Aorta (tissue), 5 donors: ENCODE data around the gene ZNF672. TPM values are rescaled to one million over a fixed set of nuclear protein-coding genes. Genes with fewer than 3 reads are reported as not detected.
A peak's percentile ranks its signal among the peaks of the same experiment; 100 is the strongest.
"Not testable (repeated sequence)": the region's sequence is repeated elsewhere in the genome, so short reads cannot be mapped to it uniquely, and the experiment has no call there.

Source experiments
- ATAC-seq: fragments of 200-7000 bp; cut with Tn5 transposase; one replicate; pipeline ENCODE4 v1.9.1; 2022; ENCODE audit warnings: moderate library complexity; ENCODE audit not compliant: low FRiP score
- DNase-seq, 2 donors: peaks; one replicate each; pipeline ENCODE4 v3.0.0-alpha.2; 2020
- H3K27ac ChIP-seq, 2 donors: one replicate each; pipeline ENCODE4 v1.5.1; 2013; ENCODE audit warnings: low read length in 2 of 2, mild to moderate bottlenecking in 2 of 2, moderate library complexity in 2 of 2, control low read depth in 1 of 2, inconsistent platforms in 1 of 2, low read depth in 1 of 2
- H3K27me3 ChIP-seq, 2 donors: one replicate each; pipeline ENCODE4 v1.6.1; 2013; ENCODE audit warnings: control low read depth in 1 of 2, low read length in 1 of 2, mild to moderate bottlenecking in 1 of 2, moderate library complexity in 1 of 2; ENCODE audit not compliant: insufficient read depth in 2 of 2, control insufficient read depth in 1 of 2
- H3K36me3 ChIP-seq, 2 donors: one replicate each; pipeline ENCODE4 v1.6.1; 2013; ENCODE audit warnings: control low read depth in 1 of 2, low read length in 1 of 2, mild to moderate bottlenecking in 1 of 2; ENCODE audit not compliant: insufficient read depth in 2 of 2, control insufficient read depth in 1 of 2
- H3K4me1 ChIP-seq, 2 donors: one replicate each; pipeline ENCODE4 v1.6.1; 2013; ENCODE audit warnings: low read length in 2 of 2, control low read depth in 1 of 2, mild to moderate bottlenecking in 1 of 2, moderate library complexity in 1 of 2; ENCODE audit not compliant: insufficient read depth in 2 of 2, control insufficient read depth in 1 of 2
- H3K4me3 ChIP-seq, 2 donors: one replicate each; pipeline ENCODE4 v1.5.1; 2013; ENCODE audit warnings: low read length in 2 of 2, control low read depth in 1 of 2, mild to moderate bottlenecking in 1 of 2
- H3K9me3 ChIP-seq: one replicate; pipeline ENCODE4 v1.6.1; 2013; ENCODE audit warnings: mild to moderate bottlenecking, low read length; ENCODE audit not compliant: control insufficient read depth
- WGBS, 2 donors: extraction: QIAGEN DNeasy Blood & Tissue Kit; methylation state at CpG; one replicate each; pipeline ENCODE4 v1.1.7; 2013; 5-methylcytosine and 5-hydroxymethylcytosine counted together
- intact Hi-C, 2 donors: fragments of 100-400 bp; cut with DNase I; formaldehyde crosslinking; loops; one replicate each; pipeline versions ENCODE4 v1.14.2 to v1.15.0; 2022
- polyA plus RNA-seq, 2 donors: library from polyadenylated mRNA; stranded (reverse); fragments of 200-250 nt; gene quantifications; one replicate each; pipeline ENCODE4 v1.2.3, GENCODE V29; 2013
- total RNA-seq, 2 donors: library from RNA; stranded (reverse); fragmentation: NEBNext Ultra II Directional; extraction: Animal tissue kit (Norgen Biotek cat#: 25700); gene quantifications; one replicate each; pipeline ENCODE4 v1.2.1, GENCODE V29; 2021
- donor health status: healthy with polysubstance abuse.
- donor health status: Bipolar disorder and iron deficiency.
- donor health status: DM: no; HTN: no; CAD: no.
- donor health status: DM: no; HTN: no; CAD: no.
- donor health status: DM: yes; HTN: yes; CAD: no.

ZNF672 gene
- total and polyA plus RNA-seq, 4 donors, result 5.1 to 30.5 (median 14.9) TPM

- ATAC-seq (no peak), DNase-seq (peak in 1 of 2 donors; percentile 33)
- Histone ChIP-seq H3K4me1 (peaks cover 7 to 8% of the 10 kb centered on the region in 2 donors), H3K4me3 (no peak overlapping the region), H3K27me3 (no peaks in the 10 kb centered on the region), H3K27ac (peak overlapping the region in 1 of 2 donors; percentile 4), H3K36me3 (no peaks in the 10 kb centered on the region), H3K9me3 (no peaks in the 10 kb centered on the region)
- WGBS, 2 donors, result 93 to 95% methylated on average over 3 of the region's 3 CpGs
- intact Hi-C loops, result no loop called here
These were observed 13.3 kb upstream of the ZNF672 start for GRCh38 chr1:248824701-248825100.

DNA sequence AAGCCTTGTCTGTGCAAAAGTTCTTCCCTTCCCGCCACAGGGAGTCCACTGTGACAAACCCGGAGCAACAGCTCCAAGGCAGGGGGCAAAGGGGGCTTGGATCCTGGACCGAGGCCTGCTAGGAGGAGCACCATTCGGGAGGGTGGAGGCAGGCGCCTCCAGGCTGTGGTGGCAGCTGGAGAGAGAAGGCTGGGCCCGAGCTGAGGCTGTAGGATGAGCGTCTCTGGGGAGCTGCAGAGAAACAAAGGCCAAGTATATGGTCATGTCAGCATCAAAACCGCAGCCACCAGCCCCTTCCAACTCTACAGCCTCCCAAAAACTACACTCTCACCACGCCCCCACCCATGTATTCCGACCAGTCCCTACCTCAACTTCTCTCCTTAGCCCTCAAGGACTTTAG is 12.9 kb upstream of the ZNF672 start:
- peak overlapping the region; percentile 71 to 93 for H3K4me3 ChIP-seq
- H3K27me3 ChIP-seq, result no peaks in the 10 kb centered on the region
- no peaks in the 10 kb centered on the region for H3K36me3 ChIP-seq
- DNase-seq (no peak), ATAC-seq (no peak)
- H3K4me1 ChIP-seq, result peaks cover 7 to 8% of the 10 kb centered on the region in 2 donors
- no peaks in the 10 kb centered on the region for H3K9me3 ChIP-seq
- H3K27ac ChIP-seq, result peak overlapping the region in 1 of 2 donors; percentile 4
- 25 to 35% methylated on average over 10 of the region's 10 CpGs for WGBS, 2 donors
- intact Hi-C loops, result no loop called here

GRCh38 chr1:248825573-248825908 is 12.5 kb upstream of the ZNF672 start:
- WGBS, 2 donors, result 1% methylated on average over 18 of the region's 18 CpGs
- no peak for DNase-seq
- H3K4me3 ChIP-seq, result peak overlapping the region; percentile 71 to 93
- intact Hi-C loops, result no loop called here
- H3K36me3 ChIP-seq, result no peaks in the 10 kb centered on the region
- no peaks in the 10 kb centered on the region for H3K27me3 ChIP-seq
- ATAC-seq, result peak; percentile 13
- peaks cover 7 to 8% of the 10 kb centered on the region in 2 donors for H3K4me1 ChIP-seq
- no peaks in the 10 kb centered on the region for H3K9me3 ChIP-seq
- peak overlapping the region in 1 of 2 donors; percentile 61 for H3K27ac ChIP-seq

DNA sequence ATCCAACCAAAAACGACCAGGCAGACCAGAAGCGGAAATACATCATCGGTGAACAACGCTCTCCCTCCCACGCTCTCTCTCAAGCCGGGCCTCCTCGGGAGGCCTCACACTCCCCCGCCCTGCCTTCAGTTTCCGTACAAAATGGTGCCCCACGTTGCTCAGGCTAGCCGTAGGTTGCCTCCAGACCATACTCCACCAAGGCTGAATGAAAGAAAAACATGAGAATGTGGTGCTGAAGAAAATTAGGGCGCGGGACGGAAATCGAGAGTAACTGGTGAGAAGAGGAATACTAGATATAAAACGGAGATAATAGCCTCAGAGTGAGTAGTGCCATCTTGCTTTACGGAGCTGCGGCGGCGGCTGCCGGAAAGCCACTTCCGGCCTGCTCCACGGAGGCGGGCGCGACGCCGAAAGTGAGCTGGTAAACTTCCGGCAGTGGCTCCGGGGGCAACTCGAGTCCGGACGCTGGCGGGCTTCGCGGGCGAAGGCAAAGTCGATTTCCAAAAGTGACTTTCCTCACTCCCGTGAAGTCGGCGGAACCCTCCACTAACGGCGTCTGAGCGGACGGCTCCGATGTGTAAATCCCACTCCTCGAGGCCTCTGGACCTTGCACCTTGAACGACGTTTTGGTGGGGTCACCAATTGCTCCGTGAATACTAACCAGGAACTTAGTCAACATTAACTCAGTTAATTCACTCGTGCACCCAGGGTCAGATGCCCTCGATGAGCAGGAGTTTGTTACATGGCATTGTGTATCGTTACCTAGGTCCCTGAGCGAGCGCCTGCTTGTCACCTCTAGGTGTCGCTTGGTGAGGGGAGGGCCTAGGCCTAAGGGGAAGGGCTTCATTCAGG is 11.9 kb upstream of the ZNF672 start, which contains the start of gene SH3BP5L:
TSS of gene SH3BP5L (minus strand) at position 7 of the 852 bp plus-strand sequence. CDS start 980 bp downstream, outside the sequence.
- Histone ChIP-seq H3K36me3 (no peaks in the 10 kb centered on the region), H3K9me3 (no peaks in the 10 kb centered on the region), H3K4me1 (peaks cover 6 to 7% of the 10 kb centered on the region in 2 donors), H3K27me3 (no peaks in the 10 kb centered on the region), H3K4me3 (peak within 1 kb of the TSS; percentile 71 to 93), H3K27ac (peak within 1 kb of the TSS; percentile 34 to 92)
- peak; percentile 97 for ATAC-seq
- WGBS, 2 donors, result 0 to 1% methylated on average over 56 of the region's 56 CpGs
- DNase-seq, result peak; percentile 95 to 97
- intact Hi-C loops, result loop anchor here in 1 of 2 donors (1.0 kb wide), 1 partner anchor 12 kb away; the partner anchor contains the start of gene ZNF672

- DNase-seq (no peak), ATAC-seq (no peak)
- Histone ChIP-seq H3K27ac (no peak overlapping the region), H3K4me1 (peaks cover 3 to 7% of the 10 kb centered on the region in 2 donors), H3K27me3 (no peaks in the 10 kb centered on the region), H3K4me3 (no peak overlapping the region), H3K9me3 (no peaks in the 10 kb centered on the region), H3K36me3 (no peaks in the 10 kb centered on the region)
- intact Hi-C loops, result no loop called here
- WGBS, 2 donors, result 61 to 70% methylated on average over 3 of the region's 3 CpGs
These were observed 9.2 kb upstream of the ZNF672 start for GRCh38 chr1:248828845-248829244.

DNA sequence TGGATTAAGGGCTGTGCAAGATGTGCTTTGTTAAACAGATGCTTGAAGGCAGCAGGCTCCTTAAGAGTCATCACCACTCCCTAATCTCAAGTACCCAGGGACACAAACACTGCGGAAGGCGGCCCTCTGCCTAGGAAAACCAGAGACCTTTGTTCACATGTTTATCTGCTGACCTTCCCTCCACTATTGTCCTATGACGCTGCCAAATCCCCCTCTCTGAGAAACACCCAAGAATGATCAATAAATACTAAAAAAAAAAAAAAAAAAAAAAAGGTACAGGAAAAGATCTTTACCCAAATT is 7.4 kb upstream of the ZNF672 start:
- intact Hi-C loops, result not testable (repeated sequence)

GRCh38 chr1:248831842-248832241 is 6.2 kb upstream of the ZNF672 start:
- DNase-seq, result no peak
- no peak for ATAC-seq
- Histone ChIP-seq H3K27ac (no peak overlapping the region), H3K9me3 (no peaks in the 10 kb centered on the region), H3K4me1 (no peaks in the 10 kb centered on the region), H3K27me3 (no peaks in the 10 kb centered on the region), H3K36me3 (no peaks in the 10 kb centered on the region), H3K4me3 (no peak overlapping the region)
- intact Hi-C loops, result no loop called here
- WGBS, 2 donors, result 81 to 88% methylated on average over 1 of the region's 1 CpG

More for the DNA sequence above, 7.4 kb upstream of the ZNF672 start:
- H3K27ac ChIP-seq, ATAC-seq, H3K4me1 ChIP-seq, H3K27me3 ChIP-seq, H3K36me3 ChIP-seq, H3K4me3 ChIP-seq, DNase-seq, H3K9me3 ChIP-seq: not testable (repeated sequence)
- WGBS, 2 donors, result 67 to 69% methylated on average over 3 of the region's 3 CpGs

GRCh38 chr1:248834343-248834940 is 3.6 kb upstream of the ZNF672 start:
- no peaks in the 10 kb centered on the region for H3K27me3 ChIP-seq
- no peak overlapping the region for H3K27ac ChIP-seq
- intact Hi-C loops, result no loop called here
- H3K36me3 ChIP-seq, result no peaks in the 10 kb centered on the region
- H3K4me3 ChIP-seq, result no peak overlapping the region
- ATAC-seq, result no peak
- DNase-seq, result peak in 1 of 2 donors; percentile 31
- no peaks in the 10 kb centered on the region for H3K4me1 ChIP-seq
- H3K9me3 ChIP-seq, result no peaks in the 10 kb centered on the region
- whole genome bisulfite sequencing, 2 donors, result 72 to 73% methylated on average over 7 of the region's 7 CpGs
